ENCODE results near the gene FAT3.

Gene FAT3

GRCh38 chr11:92227959-92228935, 3.6 kb downstream of the FAT3 start:
- no peak for DNase-seq

- DNase-seq: no peak
These were observed 12.2 kb downstream of the FAT3 start for GRCh38 chr11:92236856-92237255.

- DNase-seq: no peak
These were observed 16.3 kb downstream of the FAT3 start for GRCh38 chr11:92240916-92241315.

GRCh38 chr11:92245700-92246271, 21.2 kb downstream of the FAT3 start:
- DNase-seq: no peak

- no peak for DNase-seq
These were observed 22.0 kb downstream of the FAT3 start for GRCh38 chr11:92246630-92247029.

GRCh38 chr11:92249156-92249753, 24.6 kb downstream of the FAT3 start:
- no peak for DNase-seq

- DNase-seq: no peak
These were observed 27.4 kb downstream of the FAT3 start for GRCh38 chr11:92251980-92252379.

- DNase-seq: no peak
These were observed 28.8 kb downstream of the FAT3 start for GRCh38 chr11:92253421-92253820.

- DNase-seq: no peak
These were observed 29.3 kb downstream of the FAT3 start for GRCh38 chr11:92253945-92254344.

GRCh38 chr11:92257536-92257935, 32.9 kb downstream of the FAT3 start:
- no peak for DNase-seq

- DNase-seq: no peak
These were observed 35.2 kb downstream of the FAT3 start for GRCh38 chr11:92259861-92260260.

- no peak for DNase-seq
These were observed 39.7 kb downstream of the FAT3 start for GRCh38 chr11:92264350-92264749.

- DNase-seq: no peak
These were observed 42.2 kb downstream of the FAT3 start for GRCh38 chr11:92266806-92267205.

- DNase-seq: no peak
These were observed 42.7 kb downstream of the FAT3 start for GRCh38 chr11:92267278-92267677.

GRCh38 chr11:92267968-92268367, 43.4 kb downstream of the FAT3 start:
- no peak for DNase-seq

GRCh38 chr11:92268546-92268945, 43.9 kb downstream of the FAT3 start:
- no peak for DNase-seq

- no peak for DNase-seq
These were observed 44.4 kb downstream of the FAT3 start for GRCh38 chr11:92269021-92269420.

GRCh38 chr11:92269841-92270240, 45.2 kb downstream of the FAT3 start:
- no peak for DNase-seq

- DNase-seq: no peak
These were observed 48.0 kb downstream of the FAT3 start for GRCh38 chr11:92272651-92273050.

All from NCI-H2029 (cell line).